Left ventricle myocardium inferior (tissue), 1 donor: ENCODE results near the gene EML6. TPM values are rescaled to one million over a fixed set of nuclear protein-coding genes. Genes with fewer than 3 reads are reported as not detected.
"Not testable (repeated sequence)": the region's sequence is repeated elsewhere in the genome, so short reads cannot be mapped to it uniquely, and the experiment has no call there.

Experiments
- DNase-seq: peaks from one replicate; pipeline ENCODE4 v3.0.0-alpha.2; 2020
- H3K27ac ChIP-seq: fragments of 200-600 bp; replicated peaks from 2 replicates; pipeline ENCODE4 v1.8.0; 2021
- H3K27me3 ChIP-seq: fragments of 200-600 bp; 2 replicates; pipeline ENCODE4 v1.8.0; 2021; ENCODE audit warnings: low read depth
- H3K36me3 ChIP-seq: fragments of 200-600 bp; 2 replicates; pipeline ENCODE4 v1.8.0; 2021
- H3K4me1 ChIP-seq: fragments of 200-600 bp; 2 replicates; pipeline ENCODE4 v1.8.0; 2021
- H3K4me3 ChIP-seq: fragments of 200-600 bp; 2 replicates; pipeline ENCODE4 v1.8.0; 2021; ENCODE audit warnings: mild to moderate bottlenecking, moderate library complexity
- H3K9me3 ChIP-seq: fragments of 200-600 bp; replicated peaks from 2 replicates; pipeline ENCODE4 v1.8.0; 2021
- intact Hi-C: fragments of 100-400 bp; cut with micrococcal nuclease; formaldehyde crosslinking; loops from one replicate; pipeline ENCODE4 v1.11.0; 2022
- total RNA-seq: library from RNA; stranded (reverse); fragmentation: NEBNext Ultra II Directional; extraction: Animal tissue kit (Norgen Biotek cat#: 25700); gene quantifications from one replicate; pipeline ENCODE4 v1.2.1, GENCODE V29; 2021
- TF ChIP-seq, protein P1 (sequence below): fragments of 200-600 bp; IDR thresholded peaks from 2 replicates; pipeline ENCODE4 v1.8.0; 2021; ENCODE audit warnings: antibody characterized with exemption, mild to moderate bottlenecking, borderline replicate concordance
- donor health status: DM: no; HTN: yes; CAD: no; lungs with severe emphysema.

EML6 gene
- total RNA-seq, 1 donor from 2014 or later = 0.77 TPM

DNA sequence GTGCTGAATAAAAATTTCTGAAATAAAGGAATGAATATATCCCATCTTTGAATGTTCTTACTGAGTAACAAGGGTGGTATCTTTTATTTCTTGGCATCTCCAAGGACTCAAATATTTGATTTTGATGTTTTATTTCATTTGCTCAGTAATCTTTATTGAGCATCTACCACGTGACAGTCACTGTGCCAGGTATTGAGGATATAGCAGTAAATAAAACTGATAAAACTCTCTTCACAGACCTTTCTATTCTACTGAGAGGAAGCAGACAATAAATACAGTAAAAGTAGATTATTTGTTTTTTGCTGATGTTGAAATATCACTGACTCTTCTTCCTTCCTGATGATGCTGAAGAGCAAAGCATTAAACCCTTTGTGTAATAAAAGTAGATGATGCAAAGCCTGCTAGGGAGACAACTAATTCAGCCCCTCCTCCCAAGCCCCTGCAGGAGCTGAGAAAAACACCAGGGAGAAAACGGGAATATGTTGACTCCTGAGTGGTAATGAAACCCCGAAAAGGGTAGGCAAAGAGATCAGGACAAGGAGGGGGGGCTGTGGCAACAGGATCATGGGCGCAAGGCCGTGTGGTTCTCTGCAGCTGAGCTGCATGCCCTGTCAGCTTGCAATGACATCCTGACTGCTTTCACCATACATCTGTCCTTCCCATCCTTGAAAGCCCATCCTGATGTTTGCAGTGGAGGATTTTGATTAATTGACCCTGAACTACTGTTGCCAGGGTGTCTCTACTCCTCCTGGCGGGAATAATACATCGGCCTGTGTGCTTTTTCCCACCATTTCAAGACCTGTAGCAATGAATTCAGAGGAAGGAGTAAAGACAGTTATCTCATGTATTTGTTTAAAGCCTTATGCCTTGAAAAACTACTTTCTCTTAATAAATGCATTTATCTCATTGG is 117.4 kb downstream of the EML6 start:
- TF ChIP-seq, protein P1, sequence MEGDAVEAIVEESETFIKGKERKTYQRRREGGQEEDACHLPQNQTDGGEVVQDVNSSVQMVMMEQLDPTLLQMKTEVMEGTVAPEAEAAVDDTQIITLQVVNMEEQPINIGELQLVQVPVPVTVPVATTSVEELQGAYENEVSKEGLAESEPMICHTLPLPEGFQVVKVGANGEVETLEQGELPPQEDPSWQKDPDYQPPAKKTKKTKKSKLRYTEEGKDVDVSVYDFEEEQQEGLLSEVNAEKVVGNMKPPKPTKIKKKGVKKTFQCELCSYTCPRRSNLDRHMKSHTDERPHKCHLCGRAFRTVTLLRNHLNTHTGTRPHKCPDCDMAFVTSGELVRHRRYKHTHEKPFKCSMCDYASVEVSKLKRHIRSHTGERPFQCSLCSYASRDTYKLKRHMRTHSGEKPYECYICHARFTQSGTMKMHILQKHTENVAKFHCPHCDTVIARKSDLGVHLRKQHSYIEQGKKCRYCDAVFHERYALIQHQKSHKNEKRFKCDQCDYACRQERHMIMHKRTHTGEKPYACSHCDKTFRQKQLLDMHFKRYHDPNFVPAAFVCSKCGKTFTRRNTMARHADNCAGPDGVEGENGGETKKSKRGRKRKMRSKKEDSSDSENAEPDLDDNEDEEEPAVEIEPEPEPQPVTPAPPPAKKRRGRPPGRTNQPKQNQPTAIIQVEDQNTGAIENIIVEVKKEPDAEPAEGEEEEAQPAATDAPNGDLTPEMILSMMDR = no peak
- Histone ChIP-seq H3K4me1 (peaks cover 3% of the 10 kb centered on the region), H3K27ac (no peak overlapping the region), H3K27me3 (peaks cover 3% of the 10 kb centered on the region), H3K36me3 (no peaks in the 10 kb centered on the region), H3K4me3 (no peak overlapping the region), H3K9me3 (no peaks in the 10 kb centered on the region)
- intact Hi-C loops = no loop called here
- no peak for DNase-seq

DNA sequence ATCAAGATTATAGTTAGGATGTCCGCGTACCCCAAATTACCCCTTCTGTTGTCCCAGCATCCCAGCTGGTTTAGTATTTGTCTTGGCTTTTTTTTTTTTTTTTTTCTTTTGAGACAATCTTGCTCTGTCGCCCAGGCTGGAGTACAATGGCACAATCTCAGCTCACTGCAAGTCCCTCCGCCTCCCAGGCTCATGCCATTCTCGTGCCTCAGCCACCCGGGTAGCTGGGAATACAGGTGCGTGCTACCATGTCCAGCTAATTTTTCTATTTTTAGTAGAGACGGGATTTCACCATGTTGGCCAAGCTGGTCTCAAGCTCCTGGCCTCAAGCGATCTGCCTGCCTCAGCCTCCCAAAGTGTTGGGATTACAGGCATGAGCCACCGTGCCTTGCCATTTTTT is 118.0 kb downstream of the EML6 start:
- DNase-seq, intact Hi-C loops, H3K4me1 ChIP-seq, H3K27ac ChIP-seq, H3K4me3 ChIP-seq, H3K9me3 ChIP-seq, H3K36me3 ChIP-seq, H3K27me3 ChIP-seq: not testable (repeated sequence)

DNA sequence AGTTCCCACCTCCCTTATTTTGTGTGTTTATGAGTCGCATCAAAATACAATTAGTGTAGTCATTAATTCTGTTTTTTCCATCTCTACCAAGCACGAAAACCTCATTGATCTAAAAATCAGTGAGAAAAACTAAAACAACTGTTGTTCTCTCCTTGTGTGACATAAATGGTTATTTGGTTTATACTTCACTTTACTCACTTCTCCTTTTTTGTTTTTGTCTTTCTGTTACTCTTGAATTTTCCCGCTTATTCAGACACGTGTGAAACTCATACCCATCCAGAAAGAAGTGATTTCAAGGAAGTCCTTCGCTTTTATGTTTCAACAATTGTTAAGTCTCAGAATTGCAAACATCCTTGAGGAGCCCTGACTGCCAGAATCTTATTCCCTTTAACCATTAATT is 121.6 kb downstream of the EML6 start:
- H3K27ac ChIP-seq = no peak overlapping the region
- H3K36me3 ChIP-seq = no peaks in the 10 kb centered on the region
- TF ChIP-seq, protein P1 = no peak
- intact Hi-C loops = no loop called here
- H3K9me3 ChIP-seq = no peaks in the 10 kb centered on the region
- DNase-seq = no peak
- no peaks in the 10 kb centered on the region for H3K27me3 ChIP-seq
- no peak overlapping the region for H3K4me3 ChIP-seq
- no peaks in the 10 kb centered on the region for H3K4me1 ChIP-seq

DNA sequence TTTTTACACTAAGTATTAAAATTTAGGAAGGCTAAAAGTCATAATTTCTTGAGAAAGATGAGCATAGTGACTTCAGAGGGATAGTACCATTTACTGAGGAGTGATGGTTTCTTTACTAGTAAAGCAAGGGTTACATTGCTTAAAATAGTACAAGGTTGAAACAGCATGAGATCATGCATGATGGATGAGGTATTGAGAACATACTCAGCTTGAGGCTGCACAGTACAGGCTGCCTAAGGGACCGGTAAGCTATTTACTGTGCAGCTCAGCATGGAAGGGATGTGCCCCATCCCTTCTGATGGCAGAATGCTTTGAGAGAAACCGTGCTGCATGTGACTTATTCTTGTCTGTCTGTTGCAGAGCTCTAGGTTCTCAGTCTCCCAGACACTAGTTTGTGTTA is 122.1 kb downstream of the EML6 start:
- intact Hi-C loops = no loop called here
- no peak for DNase-seq
- H3K4me1 ChIP-seq = no peaks in the 10 kb centered on the region
- no peak overlapping the region for H3K27ac ChIP-seq
- TF ChIP-seq, protein P1 = no peak
- no peaks in the 10 kb centered on the region for H3K36me3 ChIP-seq
- no peak overlapping the region for H3K4me3 ChIP-seq
- H3K27me3 ChIP-seq = no peaks in the 10 kb centered on the region
- H3K9me3 ChIP-seq = no peaks in the 10 kb centered on the region

DNA sequence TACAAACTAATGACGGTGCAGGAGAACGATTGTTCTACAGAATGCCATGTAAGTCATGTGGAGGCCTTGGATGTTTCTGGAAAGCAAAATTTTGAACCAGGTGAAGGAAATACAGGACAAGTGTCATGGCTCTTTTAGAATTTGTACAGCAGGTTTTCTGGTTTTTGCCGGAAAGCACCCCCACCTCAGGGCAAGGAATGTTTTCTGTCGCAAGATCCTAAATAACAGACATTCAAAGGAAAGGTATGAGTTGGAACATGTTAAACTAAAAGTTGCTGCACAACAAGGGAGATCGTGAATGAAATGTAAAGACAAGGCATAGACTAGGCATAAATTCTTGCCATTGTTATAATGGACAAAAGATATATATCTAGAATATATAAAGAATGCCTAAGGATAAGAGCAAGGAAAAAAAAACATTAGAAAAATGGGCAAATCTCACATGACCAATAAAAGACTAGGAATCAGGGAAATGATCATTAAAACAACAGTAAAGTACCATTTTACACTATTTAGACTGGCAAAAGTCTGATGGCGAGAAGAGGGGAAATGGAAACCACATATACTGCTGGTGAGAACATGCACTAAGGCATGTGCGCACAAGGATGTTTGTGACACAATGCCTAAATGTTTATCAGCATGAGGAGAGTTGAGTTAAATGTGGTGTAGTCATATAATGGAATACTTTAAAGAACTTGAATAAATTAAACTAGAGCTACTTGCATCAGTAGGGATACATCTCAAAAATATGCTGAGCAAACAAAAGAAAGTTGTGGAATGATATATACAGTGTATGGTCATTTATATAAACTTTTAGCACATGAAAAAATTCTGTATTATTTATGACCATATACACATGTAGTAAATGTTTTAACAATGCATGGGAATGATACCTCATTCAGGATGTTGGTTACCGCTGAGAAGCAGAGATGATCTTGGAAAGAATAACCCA is 127.0 kb downstream of the EML6 start:
- H3K4me1 ChIP-seq = no peaks in the 10 kb centered on the region
- no peaks in the 10 kb centered on the region for H3K36me3 ChIP-seq
- H3K27me3 ChIP-seq = no peaks in the 10 kb centered on the region
- H3K4me3 ChIP-seq = no peak overlapping the region
- TF ChIP-seq, protein P1 = no peak
- no peaks in the 10 kb centered on the region for H3K9me3 ChIP-seq
- no peak overlapping the region for H3K27ac ChIP-seq
- intact Hi-C loops = no loop called here
- no peak for DNase-seq
